Endothelial cell of umbilical vein (primary cell): ENCODE data around the gene OXSR1. TPM values are rescaled to one million over a fixed set of nuclear protein-coding genes. Genes with fewer than 3 reads are reported as not detected.

Source experiments
- BruUV-seq: library from RNA; stranded (reverse); fragments of 400-500 nt; replicated peaks from 2 replicates; lab custom pipeline; 2021; lab: Mats Ljungman, UMichigan
- CTCF ChIA-PET: fragments of 300-600, 350-600 bp; sonication (Branson Sonifier 250); formaldehyde crosslinking; loops from one replicate; lab custom pipeline; 2021; ENCODE audit warnings: antibody characterized with exemption, inconsistent platforms; lab: Charles Lee
- POLR2A ChIA-PET: fragments of 300-600, 350-600 bp; sonication (Branson Sonifier 250); formaldehyde crosslinking; loops from one replicate; lab custom pipeline; 2021; ENCODE audit warnings: antibody characterized with exemption, inconsistent platforms; lab: Charles Lee
- DNase-seq: peaks from one replicate; pipeline ENCODE4 v3.0.0-alpha.2; 2011; ENCODE audit warnings: low read depth, low spot score
- FAIRE-seq: peaks from 2 replicates; lab custom pipeline; 2011; peaks lifted over from hg19 to GRCh38; lab: Jason Lieb, UNC
- H2AFZ ChIP-seq: 2 replicates; pipeline ENCODE4 v1.6.0; 2012; ENCODE audit warnings: low read depth, low read length, control low read depth, inconsistent platforms
- H3K27ac ChIP-seq: 2 replicates; pipeline ENCODE4 v1.5.1; 2011; ENCODE audit warnings: low read depth, mild to moderate bottlenecking, control low read depth, low read length, moderate library complexity; ENCODE audit not compliant: insufficient read depth
- H3K27me3 ChIP-seq, 2 experiments: 2 replicates each; pipeline versions ENCODE4 v1.6.0 to v1.6.1; 2011; ENCODE audit warnings: low read length in 2 of 2, mixed read lengths in 1 of 2; ENCODE audit not compliant: control insufficient read depth in 2 of 2, insufficient read depth in 2 of 2
- H3K36me3 ChIP-seq, 2 experiments: 2 replicates in 1 of 2; 3 replicates in 1 of 2; pipeline ENCODE4 v1.5.1; 2011; ENCODE audit warnings: low read length in 2 of 2, mild to moderate bottlenecking in 1 of 2, moderate library complexity in 1 of 2; ENCODE audit not compliant: control insufficient read depth in 2 of 2, insufficient read depth in 2 of 2; ENCODE audit errors: extremely low read depth in 1 of 2
- H3K4me1 ChIP-seq: 3 replicates; pipeline ENCODE4 v1.5.1; 2011; ENCODE audit warnings: mild to moderate bottlenecking, low read length; ENCODE audit not compliant: control insufficient read depth, insufficient read depth; ENCODE audit errors: extremely low read depth
- H3K4me2 ChIP-seq: 2 replicates; pipeline ENCODE4 v1.6.1; 2011; ENCODE audit warnings: low read length, control low read depth, mixed read lengths; ENCODE audit not compliant: insufficient read depth
- H3K4me3 ChIP-seq, 3 experiments: fragments of 200-600 bp in 1 of 3; sonication (generic), shearing (Covaris generic) in 1 of 3; replicated peaks in 1 of 3; 2 replicates each; pipeline ENCODE4 v1.5.1; 2011 to 2016; ENCODE audit warnings: control low read depth in 3 of 3, low read length in 3 of 3, mild to moderate bottlenecking in 2 of 3, inconsistent platforms in 1 of 3, low read depth in 1 of 3, moderate library complexity in 1 of 3; ENCODE audit not compliant: insufficient read depth in 1 of 3
- H3K79me2 ChIP-seq: 2 replicates; pipeline ENCODE4 v1.6.0; 2012; ENCODE audit warnings: low read length, inconsistent platforms; ENCODE audit not compliant: control insufficient read depth, insufficient read depth
- H3K9ac ChIP-seq: replicated peaks from 2 replicates; pipeline ENCODE3; 2011; ENCODE audit warnings: low read length, control low read depth; ENCODE audit not compliant: insufficient read depth; ENCODE audit errors: extremely low read depth
- H3K9me1 ChIP-seq: replicated peaks from 3 replicates; pipeline ENCODE4 v1.6.0; 2011; ENCODE audit warnings: mild to moderate bottlenecking, low read length; ENCODE audit not compliant: control insufficient read depth, insufficient read depth; ENCODE audit errors: extremely low read depth
- H3K9me3 ChIP-seq: replicated peaks from 2 replicates; pipeline ENCODE4 v1.5.1; 2012; ENCODE audit warnings: low read length, inconsistent platforms; ENCODE audit not compliant: control insufficient read depth, insufficient read depth
- H4K20me1 ChIP-seq: replicated peaks from 2 replicates; pipeline ENCODE3; 2011; ENCODE audit warnings: mild to moderate bottlenecking, low read length; ENCODE audit not compliant: control insufficient read depth, insufficient read depth; ENCODE audit errors: extremely low read depth
- EZH2 ChIP-seq: IDR thresholded peaks from 2 replicates; pipeline ENCODE4 v1.6.1; 2012; ENCODE audit warnings: borderline replicate concordance, low read depth, mild to moderate bottlenecking, moderate library complexity, low read length, inconsistent platforms; ENCODE audit not compliant: severe bottlenecking
- FOS ChIP-seq: IDR thresholded peaks from 2 replicates; pipeline ENCODE4 v1.6.1; 2011; ENCODE audit warnings: mild to moderate bottlenecking, low read length, moderate library complexity, borderline replicate concordance; ENCODE audit not compliant: insufficient read depth
- JUN ChIP-seq: IDR thresholded peaks from 2 replicates; pipeline ENCODE4 v1.6.1; 2011; ENCODE audit warnings: borderline replicate concordance, low read depth; ENCODE audit not compliant: insufficient read length, insufficient read depth
- POLR2A ChIP-seq: IDR thresholded peaks from 2 replicates; pipeline ENCODE4 v1.6.1; 2012; ENCODE audit warnings: low read depth, mild to moderate bottlenecking, control low read depth, low read length
- POLR2AphosphoS5 ChIP-seq: IDR thresholded peaks from 2 replicates; pipeline ENCODE4 v1.6.1; 2012; ENCODE audit warnings: low read depth, mild to moderate bottlenecking, control low read depth, low read length, moderate library complexity; ENCODE audit not compliant: insufficient read depth
- dilution Hi-C: fragments of 300-500 bp; cut with MboI; formaldehyde crosslinking; loops from one replicate; pipeline ENCODE4 v1.15.0; 2019; ENCODE audit warnings: low sequenced_read_pairs; ENCODE audit not compliant: extremely low pct_ligation_motif_present
- intact Hi-C: fragments of 100-400 bp; cut with micrococcal nuclease; formaldehyde crosslinking; loops from one replicate; pipeline ENCODE4 v1.10.0; 2022
- polyA plus RNA-seq, 4 experiments: library from polyadenylated mRNA; depleted of rRNA in 3 of 4; stranded (reverse) in 3 of 4; unstranded in 1 of 4; fragments of >200 nt; gene quantifications; 2 replicates each; pipeline versions ENCODE4 v1.2.1 to v1.2.3, GENCODE V29; 2011 to 2012; ENCODE audit warnings: missing spikeins in 1 of 4
- total RNA-seq: library from RNA; stranded (reverse); gene quantifications from 2 replicates; pipeline ENCODE4 v1.2.3, GENCODE V29; 2021
- TF ChIP-seq, protein P1 (sequence below), 2 donors: IDR thresholded peaks; 1 replicate in 1 of 2; 2 replicates in 1 of 2; pipeline ENCODE4 v1.5.1; 2011; ENCODE audit warnings: low read length in 2 of 2, mild to moderate bottlenecking in 2 of 2, moderate library complexity in 2 of 2, control low read depth in 1 of 2, inconsistent platforms in 1 of 2, low read depth in 1 of 2; ENCODE audit not compliant: insufficient read depth in 1 of 2; ENCODE audit errors: extremely low read depth in 1 of 2
- TF ChIP-seq, protein P2 (sequence below): IDR thresholded peaks from 2 replicates; pipeline ENCODE4 v1.6.1; 2011; ENCODE audit not compliant: insufficient read depth, insufficient read length

Gene OXSR1
- total and polyA plus RNA-seq, 2 donors (not counting 3 experiments of a cell fraction or from before 2014, with no cell fraction given): 15.1 to 32.9 TPM

DNA sequence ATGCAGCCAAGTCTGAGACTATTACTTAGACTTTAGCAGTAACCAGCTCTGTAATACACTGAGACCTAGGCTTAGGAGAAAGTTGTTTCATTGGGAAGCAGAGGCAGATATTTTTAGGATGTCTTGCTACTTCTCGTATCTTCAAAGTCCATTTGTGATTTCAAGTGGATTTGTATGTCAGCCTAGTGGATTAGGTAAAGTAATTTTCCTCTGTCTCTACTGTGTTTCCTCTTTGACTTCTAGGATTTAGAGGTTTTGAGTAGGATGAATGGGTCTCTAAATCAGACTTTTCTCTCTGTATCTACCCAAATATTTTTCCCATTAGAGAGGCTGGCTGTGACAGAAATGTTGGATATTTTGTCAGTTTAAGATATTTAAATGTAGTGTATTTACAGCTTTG, 46.8 kb downstream of the OXSR1 start:
- Histone ChIP-seq H3K4me1 (peaks cover 3% of the 10 kb centered on the region), H3K79me2 (peaks cover 22% of the 10 kb centered on the region), H3K27me3 (no peaks in the 10 kb centered on the region), H4K20me1 (no peaks in the 10 kb centered on the region), H3K4me3 (no peak overlapping the region), H3K9me3 (no peaks in the 10 kb centered on the region), H3K4me2 (no peak overlapping the region), H3K9me1 (no peaks in the 10 kb centered on the region), H3K27ac (no peak overlapping the region), H2AFZ (no peak overlapping the region), H3K36me3 (peaks cover 2% of the 10 kb centered on the region in 2 experiments), H3K9ac (no peak overlapping the region)
- no TSS peak for BruUV-seq
- CTCF ChIA-PET: interaction anchor here (1.3 kb wide), 1 partner anchor 35 kb away, joined by 3 read pairs; no protein-coding TSS in a partner anchor
- no peak for TF ChIP-seq FOS
- TF ChIP-seq, protein P1, sequence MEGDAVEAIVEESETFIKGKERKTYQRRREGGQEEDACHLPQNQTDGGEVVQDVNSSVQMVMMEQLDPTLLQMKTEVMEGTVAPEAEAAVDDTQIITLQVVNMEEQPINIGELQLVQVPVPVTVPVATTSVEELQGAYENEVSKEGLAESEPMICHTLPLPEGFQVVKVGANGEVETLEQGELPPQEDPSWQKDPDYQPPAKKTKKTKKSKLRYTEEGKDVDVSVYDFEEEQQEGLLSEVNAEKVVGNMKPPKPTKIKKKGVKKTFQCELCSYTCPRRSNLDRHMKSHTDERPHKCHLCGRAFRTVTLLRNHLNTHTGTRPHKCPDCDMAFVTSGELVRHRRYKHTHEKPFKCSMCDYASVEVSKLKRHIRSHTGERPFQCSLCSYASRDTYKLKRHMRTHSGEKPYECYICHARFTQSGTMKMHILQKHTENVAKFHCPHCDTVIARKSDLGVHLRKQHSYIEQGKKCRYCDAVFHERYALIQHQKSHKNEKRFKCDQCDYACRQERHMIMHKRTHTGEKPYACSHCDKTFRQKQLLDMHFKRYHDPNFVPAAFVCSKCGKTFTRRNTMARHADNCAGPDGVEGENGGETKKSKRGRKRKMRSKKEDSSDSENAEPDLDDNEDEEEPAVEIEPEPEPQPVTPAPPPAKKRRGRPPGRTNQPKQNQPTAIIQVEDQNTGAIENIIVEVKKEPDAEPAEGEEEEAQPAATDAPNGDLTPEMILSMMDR (IDR thresholded peaks at IDR 0.05; ENCODE audit: extremely low read depth in 1 of 2, insufficient read depth in 1 of 2, low read depth in 1 of 2, low read length in 2 of 2): no peak
- no peak for TF ChIP-seq JUN
- TF ChIP-seq POLR2A: no peak
- TF ChIP-seq, protein P2, sequence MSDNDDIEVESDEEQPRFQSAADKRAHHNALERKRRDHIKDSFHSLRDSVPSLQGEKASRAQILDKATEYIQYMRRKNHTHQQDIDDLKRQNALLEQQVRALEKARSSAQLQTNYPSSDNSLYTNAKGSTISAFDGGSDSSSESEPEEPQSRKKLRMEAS: no peak
- no peak for TF ChIP-seq POLR2AphosphoS5
- no peak for TF ChIP-seq EZH2
- no peak for FAIRE-seq
- dilution Hi-C loops: no loop called here
- DNase-seq: no peak
- intact Hi-C loops: no loop called here
- POLR2A ChIA-PET: no interaction called here
